GM23248 (cell line): Measurements from ENCODE around the gene PLAAT5.

Experiments used
- EZH2 ChIP-seq: fragments of 200-600 bp; sonication (generic); IDR thresholded peaks from 2 replicates; pipeline ENCODE4 v1.6.1; 2018; ENCODE audit warnings: antibody characterized with exemption, mild to moderate bottlenecking; ENCODE audit not compliant: insufficient read depth, poor library complexity, severe bottlenecking
- EZH2phosphoT487 ChIP-seq: fragments of 200-600 bp; sonication (generic); IDR thresholded peaks from 2 replicates; pipeline ENCODE4 v1.6.1; 2018; ENCODE audit warnings: antibody characterized with exemption, moderate library complexity, mild to moderate bottlenecking, low read depth; ENCODE audit not compliant: insufficient read depth

GRCh38 chr11:63494975-63495374 is 4.0 kb upstream of the PLAAT5 start:
- no peak for TF ChIP-seq EZH2
- no peak for TF ChIP-seq EZH2phosphoT487
